Cerebellar cortex (tissue), 1 donor: ENCODE data around the gene MCOLN3.

Experiments
- DNase-seq: peaks from one replicate; pipeline ENCODE4 v3.0.0-alpha.2; 2015; ENCODE audit warnings: low spot score

MCOLN3 gene, protein sequence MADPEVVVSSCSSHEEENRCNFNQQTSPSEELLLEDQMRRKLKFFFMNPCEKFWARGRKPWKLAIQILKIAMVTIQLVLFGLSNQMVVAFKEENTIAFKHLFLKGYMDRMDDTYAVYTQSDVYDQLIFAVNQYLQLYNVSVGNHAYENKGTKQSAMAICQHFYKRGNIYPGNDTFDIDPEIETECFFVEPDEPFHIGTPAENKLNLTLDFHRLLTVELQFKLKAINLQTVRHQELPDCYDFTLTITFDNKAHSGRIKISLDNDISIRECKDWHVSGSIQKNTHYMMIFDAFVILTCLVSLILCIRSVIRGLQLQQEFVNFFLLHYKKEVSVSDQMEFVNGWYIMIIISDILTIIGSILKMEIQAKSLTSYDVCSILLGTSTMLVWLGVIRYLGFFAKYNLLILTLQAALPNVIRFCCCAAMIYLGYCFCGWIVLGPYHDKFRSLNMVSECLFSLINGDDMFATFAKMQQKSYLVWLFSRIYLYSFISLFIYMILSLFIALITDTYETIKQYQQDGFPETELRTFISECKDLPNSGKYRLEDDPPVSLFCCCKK

GRCh38 chr1:85048296-85049064 lies at the start of gene MCOLN3:
Gene MCOLN3, minus strand, starts transcription at chr1:85048500. Its CDS starts 3,140 bp downstream, at chr1:85045360.
- DNase-seq = no peak

DNA sequence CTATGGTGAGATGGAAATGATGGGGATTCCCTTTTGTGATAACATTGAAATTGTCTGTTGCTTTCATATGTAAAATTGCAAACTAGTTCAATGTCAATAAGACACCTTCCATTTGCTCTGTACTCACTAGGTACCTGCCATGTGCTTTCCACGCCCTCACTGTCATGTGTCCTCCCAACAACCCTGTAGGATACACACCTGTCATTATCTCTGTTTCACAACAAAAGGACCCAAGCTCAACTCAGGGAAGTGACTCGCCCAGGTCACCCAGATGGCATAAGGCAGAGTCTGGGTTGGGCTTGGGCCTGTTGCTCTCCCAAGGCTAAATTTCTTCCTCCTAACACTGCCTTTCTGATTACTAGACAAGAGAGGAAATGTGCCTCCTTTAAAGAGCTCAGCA lies 45.3 kb upstream of the MCOLN3 start:
- DNase-seq = no peak

DNA sequence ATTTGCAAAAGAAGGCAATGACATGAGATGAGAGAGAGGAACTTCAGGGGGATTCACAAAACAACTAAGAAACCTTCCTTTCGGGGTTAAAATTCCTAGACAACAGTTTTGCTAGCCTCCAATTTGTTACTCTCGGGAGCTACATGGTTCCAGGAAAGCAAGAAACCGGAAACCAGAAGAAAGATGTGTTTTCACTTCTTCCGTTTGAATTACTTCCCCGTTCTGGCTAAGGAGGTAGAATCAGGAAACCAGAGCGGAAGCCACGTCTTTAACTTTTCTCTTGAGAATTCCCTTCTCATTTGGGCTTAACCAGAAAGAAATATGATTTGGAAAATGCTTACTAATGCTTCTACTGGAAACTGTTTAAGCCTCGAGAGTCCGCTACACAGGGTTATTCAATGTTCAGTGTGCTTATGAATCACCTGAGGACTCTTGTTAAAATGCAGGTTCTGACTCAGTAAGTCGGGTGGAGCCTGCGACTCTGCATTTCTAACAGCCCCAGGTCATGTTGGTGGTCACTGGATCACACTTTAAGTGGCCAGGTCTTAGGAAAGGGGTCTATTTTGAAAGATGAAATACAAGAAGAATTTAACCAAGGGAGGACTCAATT lies 43.5 kb upstream of the MCOLN3 start:
- no peak for DNase-seq

- DNase-seq = no peak
Observed at GRCh38 chr1:85090225-85090624, 41.9 kb upstream of the MCOLN3 start.

GRCh38 chr1:85089203-85089602 lies 40.9 kb upstream of the MCOLN3 start:
- DNase-seq = no peak

GRCh38 chr1:85088408-85088784 lies 40.1 kb upstream of the MCOLN3 start:
- DNase-seq = no peak

GRCh38 chr1:85087659-85088407 lies 39.5 kb upstream of the MCOLN3 start:
- DNase-seq = no peak

GRCh38 chr1:85085417-85085816 lies 37.1 kb upstream of the MCOLN3 start:
- DNase-seq = no peak

DNA sequence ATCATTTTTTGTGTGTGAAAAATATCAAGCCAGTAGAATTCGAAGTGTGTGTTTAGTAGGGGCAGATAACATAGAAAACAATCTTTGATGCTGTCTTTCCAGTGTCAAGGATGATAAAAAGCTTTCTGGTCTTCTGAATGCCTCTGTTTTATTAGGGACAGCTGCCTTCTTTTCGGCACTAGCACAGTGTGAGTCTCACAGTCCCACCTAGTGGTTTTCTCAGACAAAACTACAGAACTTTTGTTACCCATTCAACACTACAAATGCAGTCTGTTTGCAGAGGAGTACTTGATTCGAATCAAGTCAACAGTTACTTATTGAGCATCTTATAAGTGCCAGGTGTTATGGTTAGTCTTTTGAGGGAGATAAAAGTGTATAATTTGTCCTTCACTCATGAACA lies 30.6 kb upstream of the MCOLN3 start:
- peak; percentile 7 for DNase-seq

- DNase-seq = no peak
Observed at GRCh38 chr1:85074365-85074964, 26.2 kb upstream of the MCOLN3 start.

GRCh38 chr1:85070972-85071492 lies 22.7 kb upstream of the MCOLN3 start:
- DNase-seq = no peak

DNA sequence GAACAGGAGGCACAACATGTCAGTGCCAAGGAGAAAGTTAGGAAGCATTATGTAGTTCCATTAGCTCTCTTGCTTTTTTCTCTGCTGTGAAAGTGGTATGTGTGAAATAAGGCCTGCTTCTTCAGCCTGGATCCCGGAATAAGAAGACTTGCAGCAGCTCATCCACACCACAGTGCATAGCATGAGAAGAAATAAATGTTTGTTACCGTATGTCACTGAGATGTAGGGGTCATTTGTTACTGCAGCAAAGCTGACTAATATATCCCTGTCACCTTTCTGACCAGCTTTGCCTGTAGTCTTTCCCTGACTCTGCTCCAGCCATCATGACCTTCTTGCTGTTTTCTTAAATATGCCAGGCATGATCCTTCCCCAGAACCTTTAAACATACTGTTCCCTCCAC lies 20.5 kb upstream of the MCOLN3 start:
- DNase-seq = no peak

GRCh38 chr1:85065550-85065949 lies 17.2 kb upstream of the MCOLN3 start:
- no peak for DNase-seq

DNA sequence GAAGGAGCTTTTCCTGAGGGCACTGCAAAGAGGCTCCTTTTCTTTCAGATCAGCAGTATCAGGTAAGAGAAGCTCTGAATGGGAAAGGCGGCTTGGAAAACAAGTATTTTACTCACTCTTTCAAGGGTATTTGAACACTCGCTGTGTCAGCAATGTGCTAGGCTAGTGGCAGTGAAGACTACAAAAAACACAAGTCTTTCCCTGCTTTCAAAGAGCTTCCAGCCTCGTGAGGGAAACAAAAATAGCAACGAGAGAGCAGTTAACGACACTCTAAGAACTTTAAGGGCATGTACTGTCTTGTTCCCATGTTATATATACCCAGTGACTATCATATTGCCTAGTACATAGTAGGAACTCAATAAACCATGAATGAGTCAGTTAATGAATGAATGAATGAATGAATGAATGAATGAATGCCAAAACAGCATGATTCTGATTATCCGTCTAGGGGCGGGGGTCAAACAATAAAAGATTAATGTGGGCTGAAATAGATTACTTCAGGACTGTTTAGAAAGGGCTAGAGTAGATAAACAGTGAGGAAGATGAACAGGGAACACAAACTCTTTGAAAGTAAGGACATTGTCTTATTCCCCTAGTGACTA lies 14.2 kb upstream of the MCOLN3 start:
- no peak for DNase-seq

DNA sequence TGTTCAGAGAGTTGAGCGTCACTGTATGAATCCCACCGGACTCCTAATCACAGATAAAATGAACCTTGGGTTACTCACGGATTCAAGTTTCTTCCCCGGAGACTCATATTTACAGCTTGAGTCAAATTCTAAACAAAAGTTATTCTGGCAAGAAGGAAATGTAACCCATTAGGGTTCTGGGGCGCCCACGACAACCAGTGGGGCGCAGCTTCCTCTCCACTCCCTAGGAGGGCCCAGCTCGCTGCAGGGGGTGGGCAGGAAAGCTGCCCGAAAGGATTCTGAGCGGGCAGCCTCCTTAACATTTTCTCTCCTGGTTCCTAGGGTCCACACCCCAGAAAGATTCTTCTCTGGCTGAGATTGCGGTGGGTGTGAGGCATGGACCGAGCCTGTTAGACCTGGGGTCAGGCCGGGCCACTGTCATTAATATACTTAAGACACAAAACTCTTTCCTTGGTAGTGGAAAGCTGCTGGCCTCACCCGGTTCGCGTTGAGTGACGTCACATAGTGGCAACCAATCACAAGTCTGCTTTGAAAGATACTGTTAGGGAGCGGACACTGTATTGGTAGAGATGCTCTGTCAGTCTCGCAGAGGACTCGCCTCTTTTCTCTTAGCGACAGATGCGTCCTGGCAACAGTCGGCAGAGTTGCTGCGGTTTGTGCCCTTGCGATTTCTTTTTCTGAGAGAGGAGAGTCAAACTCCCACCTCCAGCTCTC lies 13.6 kb upstream of the MCOLN3 start:
- DNase-seq = peak; percentile 44

- no peak for DNase-seq
Observed at GRCh38 chr1:85060038-85060437, 11.7 kb upstream of the MCOLN3 start.

- DNase-seq = no peak
Observed at GRCh38 chr1:85059563-85059962, 11.3 kb upstream of the MCOLN3 start.

DNA sequence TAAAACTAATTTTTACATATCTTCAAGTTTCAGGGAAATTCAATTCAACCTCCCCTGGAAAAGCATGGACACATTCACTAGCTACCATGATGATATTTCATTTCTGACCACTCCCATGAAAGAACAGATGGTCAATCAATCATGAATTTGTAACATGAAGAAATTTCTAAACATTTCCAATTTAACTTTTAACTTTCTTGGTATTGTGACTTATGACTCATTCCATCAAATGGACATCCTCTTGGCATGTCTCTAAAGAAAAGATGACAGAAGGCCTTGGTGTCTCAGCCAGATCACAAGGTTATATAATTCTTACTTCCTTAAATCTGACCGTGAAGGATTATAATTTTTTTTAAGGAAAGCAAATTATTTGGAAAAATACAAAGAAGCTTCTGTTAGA lies 10.5 kb upstream of the MCOLN3 start:
- no peak for DNase-seq

DNA sequence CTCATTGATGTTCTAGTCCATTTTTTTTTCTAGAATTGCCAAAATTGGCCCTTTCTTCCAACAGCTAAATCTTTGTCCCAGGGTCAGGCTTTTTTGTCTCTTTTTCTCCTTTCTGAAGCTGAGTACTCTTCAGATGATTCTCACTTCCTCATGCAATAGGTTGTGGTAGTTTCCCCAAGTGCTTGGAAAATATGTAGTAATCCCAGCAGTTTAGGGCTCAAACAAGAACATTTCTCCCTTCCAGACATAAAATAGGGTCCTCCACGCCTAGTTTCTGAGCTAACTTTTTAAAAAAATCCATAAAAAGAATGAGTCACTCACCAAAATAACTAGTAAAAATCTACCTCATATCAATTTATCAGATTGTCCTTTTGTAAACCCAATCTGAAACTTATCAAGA lies 10.0 kb upstream of the MCOLN3 start:
- DNase-seq = no peak

- no peak for DNase-seq
Observed at GRCh38 chr1:85054664-85055063, 6.4 kb upstream of the MCOLN3 start.
